WTC11 (cell line): ENCODE data around the gene GLT8D2.

Experiments used
- FOXJ3 ChIP-seq: sonication (generic); formaldehyde crosslinking; IDR thresholded peaks from 2 replicates; pipeline ENCODE4 v1.9.0; 2021; ENCODE audit warnings: missing genetic modification reagents, mild to moderate bottlenecking, borderline replicate concordance
- SMAD3 ChIP-seq: sonication (generic); formaldehyde crosslinking; IDR thresholded peaks from 2 replicates; pipeline ENCODE4 v1.8.0; 2022; ENCODE audit warnings: missing genetic modification reagents, mild to moderate bottlenecking, borderline replicate concordance
- USF1 ChIP-seq: sonication (generic); formaldehyde crosslinking; IDR thresholded peaks from 2 replicates; pipeline ENCODE4 v1.8.0; 2022; ENCODE audit warnings: mild to moderate bottlenecking, missing genetic modification reagents
- ZNF232 ChIP-seq: sonication (generic); formaldehyde crosslinking; IDR thresholded peaks from 2 replicates; pipeline ENCODE4 v1.8.0; 2022; ENCODE audit warnings: mild to moderate bottlenecking, missing genetic modification reagents
- TF ChIP-seq, protein P1 (sequence below): sonication (generic); formaldehyde crosslinking; IDR thresholded peaks from 2 replicates; pipeline ENCODE4 v1.8.1; 2023; ENCODE audit warnings: mild to moderate bottlenecking, missing genetic modification reagents, borderline replicate concordance
- TF ChIP-seq, protein P2 (sequence below): fragments of 200-600 bp; IDR thresholded peaks from 2 replicates; pipeline ENCODE4 v1.8.0; 2022; ENCODE audit warnings: antibody characterized with exemption

DNA sequence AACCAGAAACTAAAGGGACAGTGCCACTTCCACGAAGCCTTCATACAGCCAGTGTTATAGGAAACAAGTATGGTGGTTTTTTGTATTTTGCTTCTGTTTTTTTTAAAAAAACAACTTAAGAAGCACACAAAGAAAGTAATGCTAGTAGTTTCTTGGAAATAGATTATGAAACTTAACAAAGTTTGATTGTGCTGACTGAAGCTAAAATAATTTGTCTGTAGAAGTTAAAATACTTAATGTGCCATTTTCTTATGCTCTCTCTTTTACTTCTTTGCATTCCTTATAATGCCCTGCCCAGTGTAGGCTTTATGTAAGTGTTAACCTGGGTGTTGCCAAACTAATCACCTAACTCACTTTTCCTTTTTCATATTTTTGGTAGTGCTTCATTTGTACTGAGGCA, 30.8 kb upstream of the GLT8D2 start:
- TF ChIP-seq USF1 (CRISPR knock-in tag), result no peak
- TF ChIP-seq, protein P1, sequence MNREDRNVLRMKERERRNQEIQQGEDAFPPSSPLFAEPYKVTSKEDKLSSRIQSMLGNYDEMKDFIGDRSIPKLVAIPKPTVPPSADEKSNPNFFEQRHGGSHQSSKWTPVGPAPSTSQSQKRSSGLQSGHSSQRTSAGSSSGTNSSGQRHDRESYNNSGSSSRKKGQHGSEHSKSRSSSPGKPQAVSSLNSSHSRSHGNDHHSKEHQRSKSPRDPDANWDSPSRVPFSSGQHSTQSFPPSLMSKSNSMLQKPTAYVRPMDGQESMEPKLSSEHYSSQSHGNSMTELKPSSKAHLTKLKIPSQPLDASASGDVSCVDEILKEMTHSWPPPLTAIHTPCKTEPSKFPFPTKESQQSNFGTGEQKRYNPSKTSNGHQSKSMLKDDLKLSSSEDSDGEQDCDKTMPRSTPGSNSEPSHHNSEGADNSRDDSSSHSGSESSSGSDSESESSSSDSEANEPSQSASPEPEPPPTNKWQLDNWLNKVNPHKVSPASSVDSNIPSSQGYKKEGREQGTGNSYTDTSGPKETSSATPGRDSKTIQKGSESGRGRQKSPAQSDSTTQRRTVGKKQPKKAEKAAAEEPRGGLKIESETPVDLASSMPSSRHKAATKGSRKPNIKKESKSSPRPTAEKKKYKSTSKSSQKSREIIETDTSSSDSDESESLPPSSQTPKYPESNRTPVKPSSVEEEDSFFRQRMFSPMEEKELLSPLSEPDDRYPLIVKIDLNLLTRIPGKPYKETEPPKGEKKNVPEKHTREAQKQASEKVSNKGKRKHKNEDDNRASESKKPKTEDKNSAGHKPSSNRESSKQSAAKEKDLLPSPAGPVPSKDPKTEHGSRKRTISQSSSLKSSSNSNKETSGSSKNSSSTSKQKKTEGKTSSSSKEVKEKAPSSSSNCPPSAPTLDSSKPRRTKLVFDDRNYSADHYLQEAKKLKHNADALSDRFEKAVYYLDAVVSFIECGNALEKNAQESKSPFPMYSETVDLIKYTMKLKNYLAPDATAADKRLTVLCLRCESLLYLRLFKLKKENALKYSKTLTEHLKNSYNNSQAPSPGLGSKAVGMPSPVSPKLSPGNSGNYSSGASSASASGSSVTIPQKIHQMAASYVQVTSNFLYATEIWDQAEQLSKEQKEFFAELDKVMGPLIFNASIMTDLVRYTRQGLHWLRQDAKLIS, result no peak
- TF ChIP-seq, protein P2, sequence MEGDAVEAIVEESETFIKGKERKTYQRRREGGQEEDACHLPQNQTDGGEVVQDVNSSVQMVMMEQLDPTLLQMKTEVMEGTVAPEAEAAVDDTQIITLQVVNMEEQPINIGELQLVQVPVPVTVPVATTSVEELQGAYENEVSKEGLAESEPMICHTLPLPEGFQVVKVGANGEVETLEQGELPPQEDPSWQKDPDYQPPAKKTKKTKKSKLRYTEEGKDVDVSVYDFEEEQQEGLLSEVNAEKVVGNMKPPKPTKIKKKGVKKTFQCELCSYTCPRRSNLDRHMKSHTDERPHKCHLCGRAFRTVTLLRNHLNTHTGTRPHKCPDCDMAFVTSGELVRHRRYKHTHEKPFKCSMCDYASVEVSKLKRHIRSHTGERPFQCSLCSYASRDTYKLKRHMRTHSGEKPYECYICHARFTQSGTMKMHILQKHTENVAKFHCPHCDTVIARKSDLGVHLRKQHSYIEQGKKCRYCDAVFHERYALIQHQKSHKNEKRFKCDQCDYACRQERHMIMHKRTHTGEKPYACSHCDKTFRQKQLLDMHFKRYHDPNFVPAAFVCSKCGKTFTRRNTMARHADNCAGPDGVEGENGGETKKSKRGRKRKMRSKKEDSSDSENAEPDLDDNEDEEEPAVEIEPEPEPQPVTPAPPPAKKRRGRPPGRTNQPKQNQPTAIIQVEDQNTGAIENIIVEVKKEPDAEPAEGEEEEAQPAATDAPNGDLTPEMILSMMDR, result no peak
- no peak for TF ChIP-seq SMAD3 (CRISPR knock-in tag)
- TF ChIP-seq FOXJ3, result no peak
- no peak for TF ChIP-seq ZNF232 (CRISPR knock-in tag)
